Keratinocyte (primary cell): ENCODE data around the gene MIER3. TPM values are rescaled to one million over a fixed set of nuclear protein-coding genes. Genes with fewer than 3 reads are reported as not detected.

ENCODE experiments used
- DNase-seq: peaks from one replicate; pipeline ENCODE4 v3.0.0-alpha.2; 2011; ENCODE audit warnings: low read depth, missing footprints, low spot score
- FAIRE-seq: peaks from 2 replicates; lab custom pipeline; 2011; peaks lifted over from hg19 to GRCh38; lab: Jason Lieb, UNC
- H2AFZ ChIP-seq: 2 replicates; pipeline ENCODE4 v1.6.0; 2012; ENCODE audit warnings: low read length, control low read depth, inconsistent platforms; ENCODE audit not compliant: control insufficient read depth
- H3K27ac ChIP-seq: 2 replicates; pipeline ENCODE4 v1.5.1; 2011; ENCODE audit warnings: low read length; ENCODE audit not compliant: control insufficient read depth, insufficient read depth
- H3K27me3 ChIP-seq: 3 replicates; pipeline ENCODE4 v1.6.0; 2011; ENCODE audit warnings: low read length; ENCODE audit not compliant: control insufficient read depth, insufficient read depth; ENCODE audit errors: extremely low read depth
- H3K36me3 ChIP-seq, 2 experiments: 2 replicates in 1 of 2; 3 replicates in 1 of 2; pipeline ENCODE4 v1.5.1; 2011; ENCODE audit warnings: low read length in 2 of 2, mild to moderate bottlenecking in 1 of 2; ENCODE audit not compliant: control insufficient read depth in 2 of 2, insufficient read depth in 2 of 2; ENCODE audit errors: extremely low read depth in 1 of 2
- H3K4me1 ChIP-seq: 3 replicates; pipeline ENCODE4 v1.5.1; 2011; ENCODE audit warnings: low read length; ENCODE audit not compliant: control insufficient read depth, insufficient read depth; ENCODE audit errors: extremely low read depth
- H3K4me2 ChIP-seq: 3 replicates; pipeline ENCODE4 v1.6.0; 2011; ENCODE audit warnings: low read depth, low read length; ENCODE audit not compliant: control insufficient read depth, insufficient read depth; ENCODE audit errors: extremely low read depth
- H3K4me3 ChIP-seq, 3 experiments: fragments of 200-600 bp in 1 of 3; sonication (generic) in 1 of 3; 2 replicates in 2 of 3; 3 replicates in 1 of 3; pipeline ENCODE4 v1.5.1; 2011 to 2016; ENCODE audit warnings: low read length in 3 of 3, mild to moderate bottlenecking in 3 of 3, control low read depth in 2 of 3, inconsistent platforms in 1 of 3, low read depth in 1 of 3, mixed read lengths in 1 of 3, mixed run types in 1 of 3, moderate library complexity in 1 of 3; ENCODE audit not compliant: control insufficient read depth in 2 of 3, insufficient read depth in 2 of 3; ENCODE audit errors: extremely low read depth in 1 of 3
- H3K79me2 ChIP-seq: 2 replicates; pipeline ENCODE4 v1.6.0; 2012; ENCODE audit warnings: low read length; ENCODE audit not compliant: control insufficient read depth, insufficient read depth
- H3K9ac ChIP-seq: 3 replicates; pipeline ENCODE4 v1.6.0; 2011; ENCODE audit warnings: low read length; ENCODE audit not compliant: control insufficient read depth, insufficient read depth; ENCODE audit errors: extremely low read depth
- H3K9me1 ChIP-seq: 3 replicates; pipeline ENCODE4 v1.6.0; 2011; ENCODE audit warnings: low read length; ENCODE audit not compliant: control insufficient read depth, insufficient read depth; ENCODE audit errors: extremely low read depth
- H3K9me3 ChIP-seq: 2 replicates; pipeline ENCODE4 v1.5.1; 2012; ENCODE audit warnings: low read depth, low read length; ENCODE audit not compliant: control insufficient read depth
- H4K20me1 ChIP-seq: 3 replicates; pipeline ENCODE4 v1.6.0; 2011; ENCODE audit warnings: low read length; ENCODE audit not compliant: control insufficient read depth, insufficient read depth; ENCODE audit errors: extremely low read depth
- EZH2 ChIP-seq: IDR thresholded peaks from one replicate; pipeline ENCODE4 v1.6.1; 2012; ENCODE audit warnings: inconsistent platforms, mild to moderate bottlenecking, low read length, moderate library complexity
- dilution Hi-C: fragments of 300-500 bp; cut with MboI; formaldehyde crosslinking; loops from one replicate; pipeline ENCODE4 v1.7.0; 2020; ENCODE audit warnings: low sequenced_read_pairs; ENCODE audit not compliant: extremely low pct_ligation_motif_present
- polyA plus RNA-seq, 5 experiments: library from polyadenylated mRNA; depleted of rRNA in 3 of 5; stranded (reverse) in 3 of 5; stranded (forward) in 1 of 5; unstranded in 1 of 5; fragments of >200 nt; gene quantifications; 1 replicate in 1 of 5; 2 replicates in 3 of 5; 3 replicates in 1 of 5; pipeline versions ENCODE4 v1.2.1 to v1.2.3, GENCODE V29; 2011 to 2012; ENCODE audit warnings: missing spikeins in 2 of 5, low read depth in 1 of 5, low replicate concordance in 1 of 5
- TF ChIP-seq, protein P1 (sequence below), 3 experiments: IDR thresholded peaks in 1 of 3; conservative IDR thresholded peaks in 1 of 3; optimal IDR thresholded peaks in 1 of 3; 2 replicates in 2 of 3; 3 replicates in 1 of 3; pipeline versions ENCODE3 to v1.5.1; 2011; ENCODE audit warnings: low read length in 3 of 3, mild to moderate bottlenecking in 3 of 3, moderate library complexity in 2 of 3, control low read depth in 1 of 3, inconsistent platforms in 1 of 3; ENCODE audit not compliant: insufficient read depth in 2 of 3; ENCODE audit errors: extremely low read depth in 1 of 3

Gene MIER3
- polyA plus RNA-seq, 1 donor (not counting 4 experiments of a cell fraction or from before 2014, with no cell fraction given): 13.3 TPM

DNA sequence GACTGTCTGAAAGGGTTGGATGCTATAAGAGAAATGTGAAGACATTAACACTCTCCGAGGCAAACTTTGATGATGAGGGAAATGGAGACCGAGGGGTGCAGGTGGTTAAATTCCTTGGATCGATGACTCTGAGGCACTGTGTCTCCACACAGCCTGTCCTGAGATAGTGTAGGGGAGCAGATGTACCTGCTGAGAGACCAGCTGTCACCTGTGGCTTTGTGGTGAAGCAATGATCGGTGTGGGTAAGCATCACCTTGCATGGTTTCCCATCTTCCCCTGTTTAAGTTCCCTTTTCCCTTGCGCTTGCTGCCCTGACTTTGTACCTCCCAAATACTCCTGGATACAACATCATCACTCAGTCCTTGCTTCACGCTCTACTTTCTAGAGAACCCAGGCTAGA is 9.8 kb upstream of the MIER3 start:
- no peaks in the 10 kb centered on the region for H3K9me3 ChIP-seq
- H3K9me1 ChIP-seq: no peaks in the 10 kb centered on the region
- no peaks in the 10 kb centered on the region for H3K36me3 ChIP-seq
- H2AFZ ChIP-seq: no peak overlapping the region
- DNase-seq: no peak
- no peak for TF ChIP-seq EZH2
- TF ChIP-seq, protein P1, sequence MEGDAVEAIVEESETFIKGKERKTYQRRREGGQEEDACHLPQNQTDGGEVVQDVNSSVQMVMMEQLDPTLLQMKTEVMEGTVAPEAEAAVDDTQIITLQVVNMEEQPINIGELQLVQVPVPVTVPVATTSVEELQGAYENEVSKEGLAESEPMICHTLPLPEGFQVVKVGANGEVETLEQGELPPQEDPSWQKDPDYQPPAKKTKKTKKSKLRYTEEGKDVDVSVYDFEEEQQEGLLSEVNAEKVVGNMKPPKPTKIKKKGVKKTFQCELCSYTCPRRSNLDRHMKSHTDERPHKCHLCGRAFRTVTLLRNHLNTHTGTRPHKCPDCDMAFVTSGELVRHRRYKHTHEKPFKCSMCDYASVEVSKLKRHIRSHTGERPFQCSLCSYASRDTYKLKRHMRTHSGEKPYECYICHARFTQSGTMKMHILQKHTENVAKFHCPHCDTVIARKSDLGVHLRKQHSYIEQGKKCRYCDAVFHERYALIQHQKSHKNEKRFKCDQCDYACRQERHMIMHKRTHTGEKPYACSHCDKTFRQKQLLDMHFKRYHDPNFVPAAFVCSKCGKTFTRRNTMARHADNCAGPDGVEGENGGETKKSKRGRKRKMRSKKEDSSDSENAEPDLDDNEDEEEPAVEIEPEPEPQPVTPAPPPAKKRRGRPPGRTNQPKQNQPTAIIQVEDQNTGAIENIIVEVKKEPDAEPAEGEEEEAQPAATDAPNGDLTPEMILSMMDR (optimal IDR thresholded peaks at IDR 0.05 in 1 of 3, IDR thresholded peaks at IDR 0.05 in 1 of 3, conservative IDR thresholded peaks at IDR 0.05 in 1 of 3; ENCODE audit: extremely low read depth in 1 of 3, insufficient read depth in 2 of 3, low read length in 3 of 3): no peak
- H3K9ac ChIP-seq: no peak overlapping the region
- H3K27me3 ChIP-seq: peaks cover 16% of the 10 kb centered on the region
- H3K4me2 ChIP-seq: no peak overlapping the region
- FAIRE-seq: no peak
- no peaks in the 10 kb centered on the region for H3K79me2 ChIP-seq
- no peaks in the 10 kb centered on the region for H3K4me1 ChIP-seq
- no peak overlapping the region for H3K27ac ChIP-seq
- no peak overlapping the region for H3K4me3 ChIP-seq
- no peaks in the 10 kb centered on the region for H4K20me1 ChIP-seq
- dilution Hi-C loops: no loop called here

DNA sequence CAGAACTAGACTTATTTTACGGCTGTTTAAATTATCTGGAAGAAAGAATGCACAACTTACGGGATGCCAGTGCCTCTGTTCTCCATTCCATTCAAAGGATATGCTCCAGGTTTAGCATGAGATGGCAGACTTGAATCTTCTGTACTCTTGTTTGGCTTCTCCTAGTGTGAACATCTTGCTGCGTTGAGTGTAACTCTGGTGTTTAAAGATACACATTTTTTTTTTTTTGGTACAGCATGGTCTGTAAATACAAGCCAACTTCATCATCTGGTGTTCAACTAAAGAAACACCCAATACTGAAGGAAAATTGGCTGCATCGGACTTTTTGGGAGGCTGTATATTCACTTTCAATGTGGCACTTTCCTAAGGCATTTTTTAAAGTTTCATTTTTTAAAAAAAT is 7.4 kb upstream of the MIER3 start:
- Histone ChIP-seq H3K4me1 (no peaks in the 10 kb centered on the region), H3K27ac (no peak overlapping the region), H3K9ac (no peak overlapping the region), H4K20me1 (no peaks in the 10 kb centered on the region), H3K9me1 (no peaks in the 10 kb centered on the region), H3K27me3 (peaks cover 13% of the 10 kb centered on the region), H2AFZ (no peak overlapping the region), H3K79me2 (no peaks in the 10 kb centered on the region), H3K36me3 (no peaks in the 10 kb centered on the region), H3K9me3 (no peaks in the 10 kb centered on the region), H3K4me3 (no peak overlapping the region), H3K4me2 (no peak overlapping the region)
- FAIRE-seq (no peak), DNase-seq (no peak)
- dilution Hi-C loops: no loop called here
- TF ChIP-seq EZH2: no peak
- TF ChIP-seq, protein P1 (optimal IDR thresholded peaks at IDR 0.05 in 1 of 3, IDR thresholded peaks at IDR 0.05 in 1 of 3, conservative IDR thresholded peaks at IDR 0.05 in 1 of 3; ENCODE audit: extremely low read depth in 1 of 3, insufficient read depth in 2 of 3, low read length in 3 of 3): no peak
